ENCODE data around the gene HIVEP1. TPM values are rescaled to one million over a fixed set of nuclear protein-coding genes. Genes with fewer than 3 reads are reported as not detected.

The HIVEP1 gene
- total RNA-seq, 1 donor, result 27.7 TPM

DNA sequence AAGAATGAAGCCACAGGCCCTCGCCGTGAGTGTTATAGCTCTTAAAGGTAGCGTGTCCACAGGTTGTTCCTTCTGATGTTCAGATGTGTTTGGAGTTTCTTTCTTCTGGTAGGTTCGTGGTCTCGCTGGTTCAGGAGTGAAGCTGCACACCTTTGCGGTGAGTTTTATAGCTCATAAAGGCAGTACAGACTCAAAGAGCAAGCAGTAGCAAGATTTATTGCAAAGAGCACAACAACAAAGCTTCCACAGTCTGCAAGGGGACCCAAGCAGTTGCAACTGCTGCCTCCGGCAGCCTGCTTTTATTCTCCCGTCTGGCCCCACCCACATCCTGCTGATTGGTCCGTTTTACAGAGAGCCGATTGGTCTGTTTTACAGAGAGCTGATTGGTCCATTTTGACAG, 5.2 kb downstream of the HIVEP1 start:
- no peak for DNase-seq (ENCODE audit: low read depth in 2 of 3, low spot score in 2 of 3)

DNA sequence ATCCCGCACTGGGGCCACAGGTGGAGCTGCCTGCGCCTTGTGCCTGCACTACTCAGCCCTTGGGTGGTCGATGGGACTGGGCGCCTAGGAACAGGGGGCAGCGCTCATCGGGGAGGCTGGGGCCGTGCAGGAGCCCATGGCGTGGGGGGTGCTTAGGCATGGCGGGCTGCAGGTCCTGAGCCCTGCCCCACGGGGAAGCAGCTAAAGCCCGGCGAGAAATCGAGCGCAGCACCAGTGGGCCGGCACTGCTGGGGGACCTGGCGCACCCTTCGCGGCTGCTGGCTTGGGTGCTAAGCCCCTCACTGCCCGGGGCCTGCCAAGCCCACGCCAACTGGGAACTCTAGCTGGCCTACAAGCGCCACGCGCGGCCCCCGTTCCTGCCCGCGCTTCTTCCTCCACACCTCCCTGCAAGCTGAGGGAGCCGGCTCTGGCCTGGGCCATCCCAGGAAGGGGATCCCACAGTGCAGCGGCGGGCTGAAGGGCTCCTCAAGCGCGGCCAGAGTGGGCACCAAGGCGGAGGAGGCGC, 5.8 kb downstream of the HIVEP1 start:
- no peak for DNase-seq (ENCODE audit: low read depth in 2 of 3, low spot score in 2 of 3)

DNA sequence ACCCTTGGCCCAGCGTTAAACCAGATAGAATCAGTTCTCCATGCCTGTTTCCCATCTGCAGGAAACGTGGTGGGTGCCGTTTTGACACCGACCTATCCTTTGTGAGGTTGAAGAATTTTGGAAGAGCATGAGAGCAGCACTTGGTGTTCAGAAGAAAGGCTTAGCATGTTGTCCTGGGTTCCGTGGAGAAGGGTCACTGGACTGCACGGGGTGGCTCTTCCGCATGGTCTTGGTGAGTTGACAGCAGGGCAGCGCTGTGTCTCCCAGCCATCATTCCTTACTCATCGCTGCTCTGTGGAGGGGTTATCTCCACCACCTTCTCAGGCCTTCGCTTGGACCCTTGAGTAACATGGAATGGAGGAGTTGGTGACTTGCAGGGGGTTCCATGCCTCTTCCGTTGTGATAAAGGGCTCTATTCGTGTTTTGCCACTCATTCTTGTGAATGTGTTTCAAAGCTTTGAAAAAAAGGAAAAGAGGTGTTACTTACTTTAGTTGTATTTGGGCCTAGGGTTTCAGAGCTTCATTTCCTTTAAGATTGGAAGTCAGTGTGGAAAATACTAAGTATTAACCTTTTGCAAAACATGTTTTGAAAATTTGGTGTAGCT, 8.2 kb downstream of the HIVEP1 start:
- no peak for DNase-seq (ENCODE audit: low read depth in 2 of 3, low spot score in 2 of 3)

DNA sequence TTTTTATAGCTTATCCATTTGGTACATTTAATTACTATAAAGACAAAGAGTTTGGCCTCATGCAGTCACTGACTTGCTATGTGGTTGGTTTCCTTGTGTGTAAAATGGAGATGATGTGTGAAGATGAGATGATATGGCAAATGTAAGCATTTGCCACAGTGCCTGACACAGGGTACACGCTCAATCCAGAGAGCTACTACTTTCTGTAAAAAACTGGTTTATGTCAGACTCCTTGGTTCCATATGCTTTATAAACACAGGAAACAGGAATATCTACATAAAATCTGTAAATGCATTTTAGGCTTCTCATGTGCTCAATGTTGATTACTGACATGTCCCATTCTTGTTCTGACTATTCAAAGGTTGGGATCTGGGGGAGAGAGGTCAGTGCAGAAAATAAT, 10.4 kb downstream of the HIVEP1 start:
- no peak for DNase-seq (ENCODE audit: low read depth in 2 of 3, low spot score in 2 of 3)

DNA sequence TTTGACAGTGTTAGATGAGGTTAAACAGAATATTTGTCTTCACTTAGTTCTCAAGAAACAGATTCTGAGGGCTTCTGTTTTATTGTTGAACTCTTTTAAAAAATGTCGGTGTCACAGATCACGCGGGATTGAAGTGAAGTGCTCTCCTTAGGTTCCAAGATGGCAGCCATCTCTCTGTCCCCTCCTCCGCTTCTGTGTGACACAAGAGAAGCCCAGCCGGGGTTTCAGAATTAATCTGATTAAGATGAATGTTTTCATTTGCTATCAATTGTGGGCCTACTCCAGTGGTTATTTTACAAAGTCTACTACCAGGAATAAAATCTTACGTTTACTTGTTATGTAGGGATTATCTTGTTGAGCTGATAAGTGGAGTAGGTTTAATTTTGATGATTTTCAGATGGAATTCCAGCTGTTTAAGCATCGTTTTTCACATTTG, 10.9 kb downstream of the HIVEP1 start:
- no peak for DNase-seq (ENCODE audit: low read depth in 2 of 3, low spot score in 2 of 3)

DNA sequence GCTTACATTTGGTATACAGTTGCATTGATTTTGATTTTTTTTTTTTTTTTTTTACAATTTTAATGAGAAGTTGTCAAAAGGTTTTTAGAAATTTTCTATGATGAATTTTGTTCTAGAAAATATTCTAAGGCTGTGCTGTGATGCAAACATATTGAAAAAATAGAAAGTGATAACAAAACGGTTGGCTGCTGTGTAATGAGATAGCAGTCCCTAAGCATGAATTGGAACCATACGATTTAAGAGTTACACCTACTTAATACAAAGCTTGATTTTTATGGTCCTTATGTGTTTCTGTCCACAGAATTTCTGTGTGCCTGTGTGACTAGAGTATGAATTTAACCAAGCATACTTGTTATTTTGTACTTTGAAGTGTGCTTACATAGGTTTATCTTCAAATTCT, 12.1 kb downstream of the HIVEP1 start:
- no peak for DNase-seq (ENCODE audit: low read depth in 2 of 3, low spot score in 2 of 3)

DNA sequence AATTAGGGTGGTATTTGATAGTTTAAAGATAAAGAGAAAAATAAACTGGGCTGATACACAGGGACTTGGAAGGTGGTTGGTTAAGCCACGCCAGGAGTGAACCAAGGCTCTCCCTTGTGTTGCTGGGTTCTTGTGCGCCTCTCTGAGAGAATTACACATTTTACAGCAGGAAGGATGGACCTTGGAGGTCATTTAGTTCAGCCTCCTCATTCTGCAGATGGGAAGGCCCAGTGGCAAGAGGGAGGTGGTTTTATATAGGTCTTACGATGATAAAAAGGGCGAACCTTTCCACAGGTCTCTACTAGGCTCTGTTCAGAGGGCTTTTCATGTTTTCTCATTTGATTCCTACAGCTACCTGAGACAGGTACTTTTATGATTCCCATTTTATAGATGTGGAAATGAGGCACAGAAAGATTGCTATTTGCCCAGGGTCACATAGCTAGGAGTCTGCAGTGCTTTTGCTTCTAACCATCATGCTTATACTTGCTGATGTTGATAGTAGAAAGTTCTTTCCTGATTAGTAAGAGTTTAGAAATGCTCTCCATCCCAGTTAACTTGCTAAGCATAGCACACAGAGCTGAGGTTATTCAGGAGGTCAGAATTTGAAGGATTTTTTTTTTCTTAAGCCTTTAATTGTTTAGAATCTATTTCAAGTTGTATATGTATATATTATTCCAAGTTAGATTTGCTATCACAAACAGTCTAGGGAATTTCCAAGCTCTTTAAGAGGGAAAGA, 12.8 kb downstream of the HIVEP1 start:
- DNase-seq (ENCODE audit: low read depth in 2 of 3, low spot score in 2 of 3), result no peak

DNA sequence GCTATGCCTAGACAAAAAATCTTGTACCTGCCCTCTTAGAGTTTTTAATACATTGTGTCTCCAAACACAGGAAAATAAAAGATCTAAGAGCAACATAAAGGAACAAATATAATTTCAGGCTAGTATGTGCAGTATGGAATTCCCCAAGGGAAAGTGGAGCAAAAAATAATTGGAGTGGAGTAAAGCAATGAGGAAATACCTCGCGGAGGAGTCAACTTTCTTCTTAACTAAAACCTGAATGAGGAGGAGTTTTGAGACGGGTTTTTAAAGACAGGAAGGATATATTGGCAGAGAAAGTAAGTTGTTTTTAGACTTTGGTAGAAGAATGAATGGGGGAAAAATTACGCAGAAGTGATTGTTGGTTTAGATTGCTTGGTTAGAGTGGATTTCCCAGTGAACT, 14.0 kb downstream of the HIVEP1 start:
- DNase-seq (ENCODE audit: low read depth in 2 of 3, low spot score in 2 of 3), result no peak

DNA sequence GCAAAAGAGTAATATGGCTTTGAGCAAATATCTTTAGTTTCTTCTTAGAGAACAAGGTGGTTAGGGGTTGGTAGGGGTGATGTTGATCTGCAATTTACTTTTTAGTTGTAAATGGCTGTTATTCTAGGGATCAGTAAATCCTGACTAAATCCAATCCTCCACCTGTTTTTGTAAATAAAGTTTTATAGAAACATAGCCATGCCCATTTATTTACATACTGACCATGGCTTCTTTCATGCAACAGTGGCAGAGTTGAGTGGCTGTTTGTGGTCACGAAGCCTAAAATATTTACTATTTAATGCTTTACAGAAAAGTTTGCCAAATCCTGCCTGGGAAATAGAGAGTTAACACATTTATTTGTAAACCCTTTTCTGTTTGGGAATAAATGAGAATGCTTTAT, 14.7 kb downstream of the HIVEP1 start:
- DNase-seq (ENCODE audit: low read depth in 2 of 3, low spot score in 2 of 3), result no peak

DNA sequence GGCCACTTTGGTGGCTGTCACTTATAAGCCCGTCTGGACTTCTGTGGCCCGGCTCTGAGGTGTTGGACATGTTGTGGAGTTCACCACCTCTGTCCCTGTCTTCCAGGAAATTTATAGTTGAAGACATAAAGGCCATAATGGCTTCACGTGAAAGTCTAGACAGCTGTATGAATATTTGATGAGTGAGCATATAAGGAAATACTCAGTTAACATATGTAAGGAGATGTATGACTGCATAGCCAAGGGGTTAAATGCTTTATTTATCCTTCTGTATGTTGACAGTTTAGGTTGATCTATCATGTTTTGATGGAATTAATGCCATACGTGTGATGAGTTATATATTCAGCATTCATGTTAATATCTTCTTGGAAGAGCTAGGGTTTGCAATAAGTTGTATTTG, 16.1 kb downstream of the HIVEP1 start:
- DNase-seq (ENCODE audit: low read depth in 2 of 3, low spot score in 2 of 3), result no peak

DNA sequence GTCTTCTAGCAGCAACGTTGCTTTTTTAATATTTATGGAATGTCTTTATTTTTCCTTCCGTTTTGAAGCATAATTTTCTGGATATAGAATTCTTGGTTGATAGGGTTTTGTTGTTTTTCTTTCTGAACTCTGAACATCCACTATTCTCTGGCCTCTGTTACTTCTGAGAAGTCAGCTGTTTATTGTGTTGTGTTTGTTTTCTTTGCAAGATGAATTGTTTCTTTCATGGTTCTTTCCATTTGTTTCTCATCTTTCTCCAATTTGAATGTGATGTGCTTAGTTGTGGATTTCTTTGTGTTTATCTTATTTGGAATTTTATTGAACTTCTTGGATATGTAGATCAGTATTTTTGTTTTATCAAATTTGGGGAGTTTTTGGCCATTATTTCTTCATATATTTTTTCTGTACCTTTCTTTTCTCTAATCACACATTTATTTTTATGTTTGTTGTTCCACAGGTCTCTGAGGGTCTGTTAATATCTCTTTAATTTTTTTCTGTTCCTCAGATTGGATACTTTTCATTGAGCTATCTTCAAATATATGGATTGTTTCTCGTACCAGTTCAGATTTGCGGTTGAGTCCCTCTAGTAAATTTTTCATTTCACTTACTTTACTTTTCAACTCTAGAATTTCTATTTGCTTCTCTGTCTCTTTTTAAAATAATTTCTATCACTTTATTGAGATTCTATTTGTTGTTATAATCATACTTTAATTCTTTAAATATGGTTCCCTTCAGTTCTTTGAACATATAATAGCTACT, 18.0 kb downstream of the HIVEP1 start:
- DNase-seq (ENCODE audit: low read depth in 2 of 3, low spot score in 2 of 3), result no peak

DNA sequence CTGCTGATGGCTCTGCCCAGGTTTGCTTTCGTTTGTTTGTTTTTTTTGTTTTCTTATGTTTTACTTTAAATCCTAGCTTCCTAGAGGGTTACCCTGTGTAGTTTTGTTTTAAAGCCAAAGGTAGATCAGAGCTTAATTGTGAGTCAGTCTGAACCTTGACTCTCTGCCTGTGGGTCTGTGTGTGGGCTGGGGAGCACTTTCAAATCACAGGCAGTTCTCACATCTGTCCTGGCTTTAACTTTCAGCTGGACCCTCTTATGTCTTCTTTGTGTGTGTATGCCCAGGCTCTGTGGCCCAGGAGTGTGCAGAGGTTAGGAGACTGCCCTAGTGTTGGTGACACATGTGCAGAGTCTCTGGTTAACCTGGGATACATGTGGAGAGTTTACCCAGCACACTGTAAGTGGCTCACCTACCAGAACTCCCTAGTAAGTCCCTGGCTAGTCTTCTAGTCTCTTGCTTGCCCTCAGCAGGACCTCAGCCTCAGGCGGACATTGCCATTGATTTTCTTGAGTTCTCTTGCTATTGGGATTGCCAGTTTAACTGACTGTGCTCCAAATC, 19.0 kb downstream of the HIVEP1 start:
- no peak for DNase-seq (ENCODE audit: low read depth in 2 of 3, low spot score in 2 of 3)

DNA sequence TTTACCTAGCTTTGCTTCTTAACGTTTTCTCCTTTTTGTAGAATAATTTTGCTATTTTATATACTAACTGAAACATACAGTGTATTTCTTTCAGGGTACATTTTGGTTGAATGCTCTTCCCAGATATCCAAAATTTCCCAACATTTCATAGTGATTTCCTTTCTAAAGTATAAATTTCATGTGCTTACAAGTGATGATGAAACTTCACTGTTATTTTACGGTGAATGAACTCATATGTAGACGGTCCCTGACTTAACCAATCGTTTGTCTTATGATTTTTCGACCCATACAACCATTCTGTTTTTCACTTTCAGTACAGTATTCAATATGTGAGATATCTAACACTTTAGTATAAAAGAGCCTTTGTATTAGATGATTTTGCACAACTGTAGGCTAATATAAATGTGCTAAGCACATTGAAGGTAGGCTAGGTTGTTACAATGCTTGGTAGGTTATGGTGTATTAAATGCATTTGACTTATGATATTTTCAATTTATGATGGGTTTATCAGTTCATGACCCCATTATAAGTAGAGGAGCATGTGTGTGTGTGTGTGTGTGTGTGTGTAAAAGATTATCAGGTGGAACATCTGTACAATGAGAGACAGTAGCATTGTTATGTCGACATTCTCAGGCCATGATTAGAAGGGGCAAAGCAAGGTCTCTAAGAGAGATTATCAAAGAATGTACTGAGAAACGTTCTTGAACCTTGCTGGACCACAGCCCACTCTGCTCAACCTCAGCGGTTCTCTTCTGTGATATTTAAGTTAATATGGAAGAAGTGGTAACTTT, 20.9 kb downstream of the HIVEP1 start:
- DNase-seq (ENCODE audit: low read depth in 2 of 3, low spot score in 2 of 3), result no peak

DNA sequence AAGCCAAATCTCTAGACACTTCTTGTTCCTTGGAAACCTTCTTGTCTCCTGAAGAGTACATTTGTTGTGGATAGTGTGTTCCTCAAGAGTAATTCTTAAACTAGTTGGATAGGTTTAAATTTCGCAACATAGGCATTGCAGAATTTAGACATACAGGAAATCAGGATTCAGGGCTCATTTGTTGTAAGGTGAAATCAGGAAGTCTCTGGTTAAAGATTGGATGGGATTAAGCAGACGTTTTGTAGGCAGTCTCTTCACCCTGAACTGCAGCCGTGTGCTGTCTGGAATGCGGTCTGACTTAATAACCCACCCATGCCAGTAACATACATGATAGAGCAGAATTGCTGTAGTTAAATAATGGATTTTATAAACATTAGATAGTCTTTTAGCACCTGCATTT, 21.7 kb downstream of the HIVEP1 start:
- DNase-seq (ENCODE audit: low read depth in 2 of 3, low spot score in 2 of 3), result peak in 1 of 3 donors; percentile 23

DNA sequence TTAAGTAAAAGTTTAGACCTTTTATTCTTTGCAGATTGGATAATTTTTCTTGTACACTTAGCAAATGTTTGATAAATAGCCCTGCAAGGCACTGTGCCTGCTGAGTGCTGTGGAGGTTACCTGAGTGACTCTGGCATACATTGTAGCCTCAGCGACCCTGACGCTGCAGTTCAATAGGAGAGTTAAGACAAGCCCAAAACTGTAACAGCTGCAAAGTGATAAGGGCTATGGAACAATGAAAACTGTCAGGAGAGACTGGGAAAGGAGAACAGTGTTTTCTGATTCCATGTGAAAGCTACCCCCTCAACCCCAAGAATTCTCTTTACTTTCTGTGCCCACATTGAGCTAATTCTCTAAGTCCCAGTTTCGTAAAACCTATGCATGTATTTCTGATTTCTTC, 22.2 kb downstream of the HIVEP1 start:
- DNase-seq (ENCODE audit: low read depth in 2 of 3, low spot score in 2 of 3), result no peak

DNA sequence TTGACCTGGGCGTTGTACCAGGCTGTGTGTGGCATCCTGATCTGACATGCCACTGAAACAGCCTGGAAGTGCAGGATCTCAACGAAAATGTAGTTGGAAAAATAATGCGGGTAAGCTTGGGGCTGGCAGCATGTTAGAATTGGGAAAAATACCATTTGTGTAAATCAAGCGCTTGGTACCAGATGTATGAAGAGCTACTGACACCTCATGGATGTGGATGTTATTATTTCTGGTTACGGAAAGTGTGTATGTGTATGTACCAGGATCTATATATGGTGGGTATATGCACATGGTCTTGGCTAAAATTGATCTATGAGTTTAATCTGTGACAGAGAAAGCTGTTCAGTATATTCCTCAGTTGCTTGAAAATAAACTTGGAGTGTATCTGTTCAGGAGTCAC, 22.7 kb downstream of the HIVEP1 start:
- no peak for DNase-seq (ENCODE audit: low read depth in 2 of 3, low spot score in 2 of 3)

DNA sequence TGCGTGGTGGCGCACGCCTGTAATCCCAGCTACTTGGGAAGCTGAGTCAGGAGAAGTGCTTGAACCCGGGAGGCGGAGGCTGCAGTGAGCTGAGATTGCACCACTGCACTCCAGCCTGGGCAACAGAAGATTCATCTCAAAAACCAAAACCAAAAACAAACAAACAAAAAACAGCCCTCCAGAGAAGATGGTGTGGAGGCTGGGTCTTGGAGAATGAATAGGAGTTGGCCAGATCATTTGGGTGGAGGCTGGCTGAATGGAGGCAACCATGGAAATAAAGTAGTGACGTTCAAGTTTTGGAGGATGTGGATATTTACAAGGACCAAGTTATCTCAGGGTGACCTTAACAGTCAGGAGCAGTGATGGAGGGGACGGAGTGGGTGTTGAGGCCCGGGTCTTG, 24.7 kb downstream of the HIVEP1 start:
- no peak for DNase-seq (ENCODE audit: low read depth in 2 of 3, low spot score in 2 of 3)

DNA sequence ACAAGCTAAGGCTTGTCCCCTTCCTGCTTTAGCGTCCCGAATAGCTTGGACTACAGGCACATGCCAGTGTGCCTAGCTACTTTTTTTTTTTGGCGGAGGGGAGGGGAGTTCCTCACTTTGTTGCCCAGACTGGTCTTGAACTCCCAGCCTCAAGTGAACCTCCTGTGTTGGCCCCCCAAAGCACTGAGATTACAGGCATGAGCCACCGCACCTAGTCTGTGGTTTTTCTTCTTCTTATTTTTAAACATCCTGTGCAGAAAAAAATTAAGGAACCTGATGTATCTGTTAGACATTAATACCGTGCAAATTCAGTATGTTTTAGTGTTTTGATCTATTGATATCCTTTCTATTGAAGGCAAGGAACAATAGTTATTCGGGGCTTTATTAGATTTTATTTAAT, 25.7 kb downstream of the HIVEP1 start:
- peak in 1 of 3 donors; percentile 51 for DNase-seq (ENCODE audit: low read depth in 2 of 3, low spot score in 2 of 3)

DNA sequence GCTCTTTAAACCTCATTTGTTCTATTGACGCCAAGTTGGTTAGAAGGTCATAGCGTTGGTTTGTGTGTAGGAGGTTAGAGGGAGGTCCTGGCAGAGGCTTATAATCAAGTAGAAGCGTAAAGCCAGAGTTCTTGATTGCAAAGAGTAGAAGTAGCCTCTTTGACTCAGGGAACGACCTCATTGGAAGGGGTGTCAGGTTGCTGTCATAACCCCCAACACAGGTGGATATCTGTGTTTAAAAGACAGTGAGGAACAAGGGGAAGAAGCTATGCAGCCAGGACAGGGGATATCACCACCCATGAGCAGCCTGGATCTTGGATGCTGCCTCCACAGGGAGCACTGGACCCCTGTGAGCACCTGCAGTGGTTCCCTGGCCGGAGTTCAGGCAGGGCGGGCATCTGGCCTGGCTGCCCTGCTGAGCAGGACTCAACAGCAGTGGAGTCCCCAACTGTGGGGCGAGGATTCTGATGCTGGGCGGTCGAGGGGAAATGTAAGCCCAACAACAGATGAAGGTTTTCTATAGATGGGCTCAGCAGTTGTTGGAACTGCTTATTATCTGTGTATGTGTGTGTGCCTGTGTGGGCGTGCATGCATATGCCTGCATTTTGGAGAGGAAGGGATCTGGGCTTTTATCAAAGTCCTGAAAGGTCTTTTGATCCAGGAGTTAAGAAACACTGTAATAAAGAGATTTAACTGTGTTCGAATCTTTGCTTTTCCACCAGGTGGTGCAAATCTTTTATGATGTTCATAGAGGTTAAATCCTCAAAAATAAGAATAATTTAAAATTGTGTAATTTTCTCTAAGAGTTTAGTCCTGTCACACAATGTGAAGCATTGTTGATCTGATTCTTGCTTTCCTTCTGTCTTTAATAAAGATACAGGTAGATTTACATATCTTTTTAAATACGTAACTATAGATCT, 27.7 kb downstream of the HIVEP1 start:
- no peak for DNase-seq (ENCODE audit: low read depth in 2 of 3, low spot score in 2 of 3)

DNA sequence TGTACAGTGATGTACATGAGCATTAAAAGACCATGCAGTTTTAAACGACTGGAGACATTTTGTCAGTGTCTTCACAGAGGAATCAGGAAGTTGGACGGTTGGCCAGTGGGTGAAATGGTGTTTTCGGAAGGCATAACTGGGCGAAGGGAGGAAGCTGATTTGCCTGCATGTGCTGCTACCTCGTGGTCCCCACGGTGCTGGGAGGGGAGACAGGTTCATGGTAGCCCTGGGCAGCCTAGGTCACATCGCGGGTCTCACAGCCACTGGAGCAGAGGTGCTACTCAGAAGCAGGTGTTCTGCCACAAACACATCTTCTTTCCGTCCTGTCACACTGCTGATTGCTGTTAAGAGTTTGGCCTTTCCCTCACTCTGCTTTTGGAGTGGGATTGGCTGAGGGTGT, 35.2 kb downstream of the HIVEP1 start:
- no peak for DNase-seq (ENCODE audit: low read depth in 2 of 3, low spot score in 2 of 3)
